ENCODE data around the gene ASMT. TPM values are rescaled to one million over a fixed set of nuclear protein-coding genes. Genes with fewer than 3 reads are reported as not detected.
"Not testable (repeated sequence)": the region's sequence is repeated elsewhere in the genome, so short reads cannot be mapped to it uniquely, and the experiment has no call there.

ASMT gene, protein sequence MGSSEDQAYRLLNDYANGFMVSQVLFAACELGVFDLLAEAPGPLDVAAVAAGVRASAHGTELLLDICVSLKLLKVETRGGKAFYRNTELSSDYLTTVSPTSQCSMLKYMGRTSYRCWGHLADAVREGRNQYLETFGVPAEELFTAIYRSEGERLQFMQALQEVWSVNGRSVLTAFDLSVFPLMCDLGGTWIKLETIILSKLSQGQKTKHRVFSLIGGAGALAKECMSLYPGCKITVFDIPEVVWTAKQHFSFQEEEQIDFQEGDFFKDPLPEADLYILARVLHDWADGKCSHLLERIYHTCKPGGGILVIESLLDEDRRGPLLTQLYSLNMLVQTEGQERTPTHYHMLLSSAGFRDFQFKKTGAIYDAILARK
- 0.20 TPM in 1 of 2 replicates, not detected in the other for total RNA-seq

- intact Hi-C loops (cut with micrococcal nuclease): no loop called here
Observed at GRCh38 chrX:1614927-1615326, at the start of gene ASMT. ASMT (plus strand) TSS chrX:1615059; CDS start chrX:1615200, 141 bp downstream.

DNA sequence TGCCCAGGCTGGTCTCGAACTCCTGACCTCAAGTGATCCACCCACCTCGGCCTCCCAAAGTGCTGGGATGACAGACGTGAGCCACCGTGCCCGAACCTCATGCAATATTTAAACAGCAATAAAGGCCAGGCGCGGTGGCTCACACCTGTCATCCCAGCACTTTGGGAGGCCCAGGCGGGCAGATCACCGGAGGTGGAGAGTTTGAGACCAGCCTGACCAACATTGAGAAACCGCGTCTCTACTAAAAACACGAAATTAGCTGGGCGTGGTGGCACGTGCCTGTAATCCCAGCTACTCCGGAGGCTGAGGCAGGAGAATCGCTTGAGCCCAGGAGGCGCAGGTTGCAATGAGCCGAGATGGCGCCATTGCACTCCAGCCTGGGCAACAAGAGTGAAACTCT is 40.7 kb upstream of the ASMT start:
- intact Hi-C loops (cut with micrococcal nuclease): not testable (repeated sequence)

DNA sequence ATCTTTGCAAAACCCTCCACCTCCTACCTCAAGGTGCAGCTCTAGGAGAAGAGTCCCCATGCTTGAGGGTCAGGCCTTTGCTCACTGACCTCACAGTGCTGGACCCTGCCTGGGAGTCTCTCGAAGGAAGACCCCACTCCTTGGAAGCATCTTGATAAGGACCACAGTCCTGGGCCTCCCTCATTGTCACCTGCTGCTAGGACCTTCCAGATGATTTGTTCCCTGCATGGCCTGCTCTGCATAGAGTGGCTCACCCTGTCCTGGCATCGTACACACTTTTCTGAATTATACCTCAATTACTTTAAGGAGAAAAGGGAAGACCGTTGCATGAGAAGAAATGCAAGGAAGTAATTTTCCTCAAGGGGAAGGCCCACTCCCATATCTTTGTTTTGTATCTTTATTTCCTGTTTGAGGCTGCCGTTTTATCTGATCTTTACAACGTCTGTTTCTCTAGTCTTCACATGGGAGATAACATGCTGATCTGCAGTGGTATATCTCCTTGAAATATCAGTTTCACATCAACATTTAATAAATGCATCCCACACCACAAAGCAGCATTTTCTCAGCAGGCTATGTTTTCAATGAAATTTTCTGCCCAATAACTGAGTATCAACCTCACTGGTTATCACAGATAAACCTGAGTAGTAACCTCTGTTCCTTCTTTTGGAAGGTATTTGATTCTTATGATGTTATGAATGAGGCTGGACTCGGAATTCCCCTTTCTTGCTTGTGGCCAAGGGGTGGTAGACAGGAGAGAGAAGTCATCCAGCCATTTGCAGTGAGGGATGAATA is 38.5 kb upstream of the ASMT start:
- intact Hi-C loops (cut with micrococcal nuclease): loop anchor here (2.0 kb wide), 2 partner anchors 14 to 40 kb away; partner anchors contain the start of genes AKAP17A and P2RY8

DNA sequence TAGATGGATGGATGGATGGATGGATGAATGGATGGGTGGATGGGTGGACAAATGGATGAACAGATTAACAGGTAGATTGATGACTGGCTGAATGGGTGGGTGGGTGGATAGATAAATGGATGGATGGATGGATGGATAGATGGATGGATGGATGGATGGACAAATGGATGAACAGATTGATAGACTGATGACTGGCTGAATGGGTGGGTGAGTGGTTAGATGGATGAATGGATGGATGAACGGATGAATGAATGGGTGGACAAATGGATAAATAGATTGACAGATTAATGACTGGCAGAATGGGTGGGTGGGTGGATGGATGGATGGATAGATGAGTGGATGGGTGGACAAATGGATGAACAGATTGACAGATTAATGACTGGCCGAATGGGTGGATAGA is 37.0 kb upstream of the ASMT start:
- intact Hi-C loops (cut with micrococcal nuclease): loop anchor here (2.0 kb wide), 2 partner anchors 13 to 41 kb away; partner anchors contain the start of genes AKAP17A and P2RY8

GRCh38 chrX:1578511-1579173 is 36.2 kb upstream of the ASMT start:
- intact Hi-C loops (cut with micrococcal nuclease): no loop called here

GRCh38 chrX:1581132-1581531 is 33.7 kb upstream of the ASMT start:
- intact Hi-C loops (cut with micrococcal nuclease): loop anchor here (1.0 kb wide), 1 partner anchor 127 kb away; no protein-coding TSS in a partner anchor

DNA sequence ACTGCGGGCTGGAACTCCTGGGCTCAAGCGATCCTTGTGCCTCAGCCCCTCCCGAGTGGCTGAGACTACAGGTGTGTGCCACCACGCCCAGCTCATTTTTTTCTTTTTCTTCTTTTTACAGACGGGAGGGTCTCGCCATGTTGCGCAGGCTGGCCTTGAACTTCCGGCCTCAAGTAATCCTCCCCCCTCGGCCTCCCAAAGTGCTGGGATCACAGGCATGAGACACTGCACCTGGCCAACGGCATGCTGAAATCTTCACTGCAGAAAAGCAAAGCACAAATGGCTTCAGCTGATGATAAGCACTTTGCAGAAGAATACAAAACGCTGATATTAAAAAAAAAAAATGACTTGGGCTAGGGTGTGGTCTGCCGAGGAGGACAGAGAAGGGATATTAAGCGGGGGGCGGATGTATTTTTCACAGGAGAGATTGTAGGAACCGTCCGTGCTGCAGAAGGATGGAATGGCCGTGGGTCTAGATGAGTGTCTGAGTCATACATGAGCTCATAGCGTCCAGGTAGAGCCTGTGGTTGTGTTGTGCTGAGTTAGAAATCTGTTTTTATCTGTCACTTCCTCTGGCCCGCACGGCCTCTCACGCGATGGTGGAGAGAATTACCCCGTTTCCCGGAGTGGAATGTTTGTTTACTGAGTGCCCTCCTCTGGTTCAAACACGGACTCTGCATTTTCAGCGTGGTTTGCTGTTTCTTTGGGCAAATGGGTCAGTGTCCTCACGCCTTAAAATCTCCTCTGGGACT is 32.0 kb upstream of the ASMT start:
- intact Hi-C loops (cut with micrococcal nuclease): loop anchor here (2.0 kb wide), 1 partner anchor 18 kb away; no protein-coding TSS in a partner anchor

DNA sequence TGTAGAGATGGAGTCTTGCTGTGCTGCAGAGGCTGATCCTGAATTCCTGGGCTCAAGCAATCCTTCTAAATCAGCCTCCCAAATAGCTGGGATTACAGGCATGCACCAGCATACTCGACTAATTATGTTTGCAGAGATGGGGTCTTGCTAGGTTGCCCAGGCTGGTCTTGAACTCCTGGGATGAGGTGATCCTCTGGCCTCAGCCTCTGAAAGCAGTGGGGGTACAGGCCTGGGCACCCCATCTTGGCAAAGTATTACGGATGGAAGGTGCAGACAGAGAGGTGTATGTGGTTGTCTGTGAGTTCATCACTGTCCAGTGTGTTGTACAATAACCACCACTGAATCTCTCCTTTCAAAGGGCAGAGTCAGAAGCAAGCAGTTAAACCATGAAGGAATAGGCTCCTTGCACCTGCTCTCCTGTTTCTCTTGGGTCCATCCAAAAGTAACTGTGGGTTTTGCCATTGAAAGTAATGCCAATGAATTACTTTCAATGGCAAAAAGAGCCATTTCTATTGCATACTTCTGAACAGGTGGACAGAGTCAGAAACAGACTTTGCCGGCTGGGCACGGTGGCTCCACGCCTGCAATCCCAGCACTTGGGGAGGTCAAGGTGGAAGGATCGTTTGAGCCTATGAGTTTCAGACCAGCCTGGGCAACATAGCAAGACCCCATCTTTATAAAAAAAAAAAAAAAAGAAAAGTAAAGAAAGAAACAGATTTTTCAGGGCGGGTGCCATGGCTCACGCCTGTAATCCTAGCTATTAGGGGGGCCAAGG is 30.4 kb upstream of the ASMT start:
- intact Hi-C loops (cut with micrococcal nuclease): no loop called here

DNA sequence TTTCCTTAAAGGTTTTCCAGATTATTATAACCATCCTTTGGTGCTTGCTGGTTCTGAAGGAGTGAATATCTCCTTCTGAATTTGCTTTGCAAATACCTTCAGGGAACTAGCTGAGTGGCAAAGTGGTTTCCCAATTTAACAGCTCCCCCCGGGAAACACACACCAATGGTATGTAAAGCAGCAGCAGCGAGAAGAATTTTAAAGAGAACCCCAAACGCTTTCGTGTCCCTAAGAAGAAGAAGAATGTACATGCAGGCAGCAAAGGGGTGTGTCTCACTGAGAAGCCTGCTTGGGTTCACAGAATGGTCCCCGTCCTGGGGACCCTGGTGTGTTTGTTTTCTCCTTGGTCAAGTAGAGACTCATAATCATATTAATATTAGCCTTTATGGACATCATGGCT is 27.7 kb upstream of the ASMT start:
- intact Hi-C loops (cut with micrococcal nuclease): no loop called here

GRCh38 chrX:1589356-1590130 is 25.3 kb upstream of the ASMT start:
- intact Hi-C loops (cut with micrococcal nuclease): loop anchor here (2.0 to 5.0 kb wide), 3 partner anchors 13 to 342 kb away; no protein-coding TSS in a partner anchor

DNA sequence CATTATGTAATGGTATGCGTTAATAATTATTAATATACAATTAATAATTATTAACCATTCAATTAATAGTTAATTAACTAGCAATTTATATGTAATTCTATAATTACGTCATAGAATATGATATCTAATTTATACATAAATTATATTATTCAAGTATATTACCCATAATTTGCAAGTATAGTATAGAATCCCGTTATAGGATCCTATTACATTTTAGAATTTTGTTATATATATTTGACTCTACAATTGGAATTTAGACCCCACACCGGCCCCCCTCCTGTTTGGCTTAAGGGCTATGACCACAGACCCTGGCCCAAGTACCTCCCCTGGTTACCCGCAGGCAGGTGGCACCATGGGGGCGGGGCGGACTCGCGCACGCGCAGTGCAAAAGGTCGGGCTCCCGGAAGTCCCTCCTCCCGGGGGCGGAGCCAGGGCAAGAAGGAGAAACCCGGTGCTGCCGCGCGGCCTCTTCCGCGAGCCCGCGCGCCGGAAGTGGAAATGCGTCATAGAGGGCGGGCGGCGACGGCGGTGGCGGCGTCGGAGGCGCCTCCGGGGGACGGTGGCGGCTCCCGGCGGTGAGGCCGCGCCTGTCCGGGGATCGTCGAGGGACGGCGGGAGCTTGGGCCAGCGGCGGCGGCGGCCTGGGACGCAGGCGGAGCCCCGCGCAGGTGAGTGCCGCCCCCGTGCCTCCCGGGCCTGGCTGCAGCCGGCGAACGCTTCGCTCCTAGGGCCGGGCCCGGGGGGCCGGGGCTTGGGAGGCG is 23.6 kb upstream of the ASMT start, which contains the start of gene AKAP17A:
AKAP17A (plus strand) TSS at position 503 of the 761 bp plus-strand sequence. CDS start 1,859 bp downstream, outside the sequence.
- intact Hi-C loops (cut with micrococcal nuclease): loop anchor here (1.0 to 5.0 kb wide), 8 partner anchors 14 to 1018 kb away; partner anchors contain the start of genes P2RY8 and SLC25A6

GRCh38 chrX:1591863-1592469 is 22.9 kb upstream of the ASMT start:
- intact Hi-C loops (cut with micrococcal nuclease): loop anchor here (1.0 to 5.0 kb wide), 8 partner anchors 15 to 1017 kb away; partner anchors contain the start of genes P2RY8 and SLC25A6

GRCh38 chrX:1592470-1593142 is 22.3 kb upstream of the ASMT start:
- intact Hi-C loops (cut with micrococcal nuclease): loop anchor here (5.0 kb wide), 1 partner anchor 345 kb away; no protein-coding TSS in a partner anchor

GRCh38 chrX:1593286-1594271 is 21.3 kb upstream of the ASMT start:
- intact Hi-C loops (cut with micrococcal nuclease): loop anchor here (5.0 kb wide), 1 partner anchor 346 kb away; no protein-coding TSS in a partner anchor

GRCh38 chrX:1595711-1596060 is 19.2 kb upstream of the ASMT start:
- intact Hi-C loops (cut with micrococcal nuclease): no loop called here

All from T-helper 2 cell treated with Interferon-gamma antibody and Interleukin-4, amounts not matched to agents 100 ng/mL and 5 ng/mL, for 36 hours (primary cell).